Tibial nerve (tissue), 4 donors: ENCODE measurements around the gene ASCL4. TPM values are rescaled to one million over a fixed set of nuclear protein-coding genes. Genes with fewer than 3 reads are reported as not detected.

ENCODE experiments used
- DNase-seq, 2 donors: peaks; one replicate each; pipeline ENCODE4 v3.0.0-alpha.2; 2019; ENCODE audit warnings: low spot score in 2 of 2
- H3K27ac ChIP-seq, 4 donors: fragments of 200-600 bp; sonication (generic) in 3 of 4; one replicate each; pipeline ENCODE4 v1.5.1; 2017 to 2019; ENCODE audit warnings: mild to moderate bottlenecking in 1 of 4
- H3K27me3 ChIP-seq, 2 donors: fragments of 200-600 bp; sonication (generic) in 1 of 2; one replicate each; pipeline versions ENCODE4 v1.5.1 to v1.6.0; 2017 to 2019
- H3K36me3 ChIP-seq, 3 donors: fragments of 200-600 bp; sonication (generic); one replicate each; pipeline ENCODE4 v1.5.1; 2018 to 2019
- H3K4me1 ChIP-seq, 4 donors: fragments of 200-600 bp; sonication (generic) in 3 of 4; one replicate each; pipeline ENCODE4 v1.5.1; 2017 to 2019
- H3K4me3 ChIP-seq, 4 donors: fragments of 200-600 bp; sonication (generic) in 3 of 4; one replicate each; pipeline ENCODE4 v1.5.1; 2017 to 2019; ENCODE audit warnings: mild to moderate bottlenecking in 1 of 4, moderate library complexity in 1 of 4
- H3K9me3 ChIP-seq, 4 donors: fragments of 200-600 bp; sonication (generic) in 3 of 4; one replicate each; pipeline ENCODE4 v1.5.1; 2017 to 2019
- CTCF ChIP-seq, 5 experiments: fragments of 200-600 bp in 3 of 5; fragments of 450-650 bp in 2 of 5; sonication (generic) in 3 of 5; IDR thresholded peaks; one replicate each; pipeline ENCODE4 v1.5.1; 2016 to 2019; ENCODE audit warnings: antibody characterized with exemption in 5 of 5, mild to moderate bottlenecking in 3 of 5, moderate library complexity in 2 of 5
- EP300 ChIP-seq, 2 donors: sonication (generic); formaldehyde crosslinking; IDR thresholded peaks; one replicate each; pipeline ENCODE4 v1.6.1; 2017; ENCODE audit warnings: antibody characterized with exemption in 2 of 2, mild to moderate bottlenecking in 1 of 2
- POLR2A ChIP-seq, 2 donors: fragments of 450-650 bp; IDR thresholded peaks; one replicate each; pipeline ENCODE4 v1.6.1; 2017; ENCODE audit warnings: antibody characterized with exemption in 2 of 2, mild to moderate bottlenecking in 2 of 2, moderate library complexity in 2 of 2
- WGBS, 2 donors: methylation state at CpG; one replicate each; pipeline ENCODE4 v1.1.5; 2018; 5-methylcytosine and 5-hydroxymethylcytosine counted together
- total RNA-seq, 4 donors: library from RNA; depleted of rRNA; stranded (reverse); fragments of >200 nt; gene quantifications; one replicate each; pipeline ENCODE4 v1.1.0, GENCODE V29; 2016

ASCL4 gene
- total RNA-seq, 4 donors from 2014 or later = 0.22 to 0.39 TPM; not detected in 2

DNA sequence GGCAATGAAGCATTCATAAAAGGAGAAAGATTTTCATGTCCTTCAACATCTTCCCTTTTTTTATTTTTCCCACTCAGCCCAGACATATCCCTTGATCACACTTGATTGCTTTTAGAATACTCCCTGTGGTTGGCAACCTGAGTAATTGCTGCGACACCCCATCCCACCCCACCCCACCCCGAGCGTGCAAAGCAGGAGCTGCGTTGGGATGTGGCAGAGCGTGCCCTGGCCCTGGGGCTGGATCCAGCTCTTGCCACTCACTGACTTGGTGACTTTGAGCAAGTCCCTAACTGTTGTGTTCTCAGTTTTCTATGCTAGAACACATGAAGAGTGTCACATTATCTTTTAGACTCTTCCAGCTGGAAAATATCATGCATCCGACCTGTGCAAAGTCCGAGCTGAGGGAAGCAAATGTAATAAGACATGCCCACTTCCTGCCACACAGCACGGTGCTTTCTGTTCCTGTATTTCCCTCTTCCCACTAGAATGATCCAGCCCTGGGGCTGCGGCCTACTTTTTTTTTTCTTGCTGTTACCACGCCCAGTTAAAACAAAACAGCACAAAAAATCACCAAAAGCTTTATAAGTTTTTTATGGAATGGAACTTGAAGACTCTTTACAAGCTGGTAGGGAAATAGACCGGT, 4.0 kb downstream of the ASCL4 start:
- no peak overlapping the region for H3K27ac ChIP-seq
- 54 to 57% methylated on average over 11 of the region's 11 CpGs for WGBS, 2 donors
- TF ChIP-seq POLR2A (IDR thresholded peaks at IDR 0.05) (no peak), EP300 (IDR thresholded peaks at IDR 0.05) (no peak), CTCF (IDR thresholded peaks at IDR 0.05) (no peak)
- peaks cover 0 to 10% (median 0%) of the 10 kb centered on the region in 4 donors for H3K4me1 ChIP-seq
- DNase-seq = no peak
- no peaks in the 10 kb centered on the region for H3K36me3 ChIP-seq
- H3K9me3 ChIP-seq = no peaks in the 10 kb centered on the region
- peaks cover 0 to 38% of the 10 kb centered on the region in 2 donors for H3K27me3 ChIP-seq
- H3K4me3 ChIP-seq = no peak overlapping the region

GRCh38 chr12:107779077-107779831, 4.8 kb downstream of the ASCL4 start:
- peaks cover 0 to 31% of the 10 kb centered on the region in 2 donors for H3K27me3 ChIP-seq
- 67 to 70% methylated on average over 7 of the region's 7 CpGs for WGBS, 2 donors
- H3K36me3 ChIP-seq = no peaks in the 10 kb centered on the region
- peak in 1 of 2 donors; percentile 25 for DNase-seq
- no peak overlapping the region for H3K4me3 ChIP-seq
- no peaks in the 10 kb centered on the region for H3K9me3 ChIP-seq
- no peak overlapping the region for H3K27ac ChIP-seq
- H3K4me1 ChIP-seq = peaks cover 0 to 10% (median 0%) of the 10 kb centered on the region in 4 donors
- no peak for TF ChIP-seq CTCF (IDR thresholded peaks at IDR 0.05)
- no peak for TF ChIP-seq POLR2A (IDR thresholded peaks at IDR 0.05)
- TF ChIP-seq EP300 (IDR thresholded peaks at IDR 0.05) = no peak

- Histone ChIP-seq H3K4me1 (peaks cover 0 to 5% (median 0%) of the 10 kb centered on the region in 4 donors), H3K27me3 (peaks cover 0 to 20% of the 10 kb centered on the region in 2 donors), H3K27ac (no peak overlapping the region), H3K9me3 (no peaks in the 10 kb centered on the region), H3K36me3 (no peaks in the 10 kb centered on the region), H3K4me3 (no peak overlapping the region)
- 78 to 80% methylated on average over 1 of the region's 1 CpG for WGBS, 2 donors
- no peak for DNase-seq
- TF ChIP-seq CTCF (IDR thresholded peaks at IDR 0.05) = no peak
- TF ChIP-seq POLR2A (IDR thresholded peaks at IDR 0.05) = no peak
- no peak for TF ChIP-seq EP300 (IDR thresholded peaks at IDR 0.05)
Measured at GRCh38 chr12:107780298-107780697, 5.8 kb downstream of the ASCL4 start.

DNA sequence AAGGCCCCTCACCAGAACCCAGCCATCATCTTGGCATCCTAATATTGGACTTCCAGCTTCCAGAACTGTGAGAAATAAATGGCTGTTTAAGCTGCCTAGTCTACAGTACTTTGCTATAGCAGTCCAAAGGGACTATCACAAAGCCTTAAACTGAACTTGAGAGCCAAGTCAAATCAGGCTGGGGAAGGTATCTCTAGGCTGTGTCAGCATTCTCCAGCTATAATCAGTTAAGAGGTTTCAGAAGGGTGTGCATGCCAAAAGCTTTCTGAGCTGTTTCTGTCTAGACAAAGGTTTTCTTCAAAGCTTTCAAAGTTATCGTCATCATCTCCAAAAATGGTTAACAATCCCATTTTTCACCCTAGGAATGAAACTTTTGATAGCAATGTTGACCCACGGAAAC, 7.6 kb downstream of the ASCL4 start:
- Histone ChIP-seq H3K9me3 (no peaks in the 10 kb centered on the region), H3K36me3 (no peaks in the 10 kb centered on the region), H3K4me3 (no peak overlapping the region), H3K4me1 (no peaks in the 10 kb centered on the region), H3K27me3 (peaks cover 0 to 5% of the 10 kb centered on the region in 2 donors), H3K27ac (no peak overlapping the region)
- WGBS, 2 donors = 44 to 50% methylated on average over 2 of the region's 2 CpGs
- no peak for DNase-seq
- no peak for TF ChIP-seq CTCF (IDR thresholded peaks at IDR 0.05)
- TF ChIP-seq EP300 (IDR thresholded peaks at IDR 0.05) = no peak
- TF ChIP-seq POLR2A (IDR thresholded peaks at IDR 0.05) = no peak
